HEK293T (cell line): ENCODE data around the gene MAN1C1.

ENCODE experiments used
- CTCF ChIA-PET: fragments of 350-600 bp; formaldehyde crosslinking; extraction: SDS; loops from one replicate; lab custom pipeline; 2021; ENCODE audit warnings: antibody characterized with exemption, inconsistent platforms; lab: Yijun Ruan, JAX
- POLR2A ChIA-PET: fragments of 350-600 bp; formaldehyde crosslinking; extraction: SDS; loops from one replicate; lab custom pipeline; 2020; ENCODE audit warnings: antibody characterized with exemption, inconsistent platforms; lab: Yijun Ruan, JAX
- DNase-seq: peaks from one replicate; pipeline ENCODE4 v3.0.0; 2012; ENCODE audit warnings: mixed read lengths; ENCODE audit errors: extremely low spot score
- ARNT ChIP-seq: fragments of 450-650 bp; IDR thresholded peaks from 2 replicates; pipeline ENCODE4 v1.6.1; 2017; ENCODE audit warnings: mild to moderate bottlenecking
- BHLHE40 ChIP-seq: fragments of 450-650 bp; IDR thresholded peaks from 2 replicates; pipeline ENCODE4 v1.6.1; 2016; ENCODE audit warnings: mild to moderate bottlenecking, moderate library complexity, borderline replicate concordance
- CTBP1 ChIP-seq: fragments of 450-650 bp; IDR thresholded peaks from 2 replicates; pipeline ENCODE4 v1.6.1; 2016; ENCODE audit warnings: borderline replicate concordance
- ELF4 ChIP-seq: fragments of 450-650 bp; IDR thresholded peaks from 2 replicates; pipeline ENCODE4 v1.6.1; 2017; ENCODE audit warnings: antibody characterized with exemption
- FOXA1 ChIP-seq: fragments of 450-650 bp; IDR thresholded peaks from 2 replicates; pipeline ENCODE4 v1.6.1; 2016; ENCODE audit warnings: mild to moderate bottlenecking
- FOXK2 ChIP-seq: fragments of 450-650 bp; IDR thresholded peaks from 2 replicates; pipeline ENCODE4 v1.6.1; 2016; ENCODE audit warnings: mild to moderate bottlenecking
- FOXM1 ChIP-seq: fragments of 450-650 bp; IDR thresholded peaks from 2 replicates; pipeline ENCODE4 v1.6.1; 2017; ENCODE audit warnings: mild to moderate bottlenecking, borderline replicate concordance
- HDGF ChIP-seq: fragments of 450-650 bp; IDR thresholded peaks from 2 replicates; pipeline ENCODE4 v1.6.1; 2017; ENCODE audit warnings: antibody characterized with exemption, borderline replicate concordance
- L3MBTL2 ChIP-seq: fragments of 450-650 bp; conservative IDR thresholded peaks from 2 replicates; pipeline ENCODE4 v1.6.1; 2016; ENCODE audit warnings: mild to moderate bottlenecking
- LEF1 ChIP-seq: fragments of 450-650 bp; IDR thresholded peaks from 2 replicates; pipeline ENCODE4 v1.6.1; 2017; ENCODE audit warnings: mild to moderate bottlenecking, borderline replicate concordance
- NFRKB ChIP-seq: fragments of 450-650 bp; IDR thresholded peaks from 2 replicates; pipeline ENCODE4 v1.6.1; 2016; ENCODE audit warnings: mild to moderate bottlenecking, moderate library complexity
- SP1 ChIP-seq: fragments of 450-650 bp; IDR thresholded peaks from 2 replicates; pipeline ENCODE4 v1.6.1; 2017
- SUZ12 ChIP-seq: fragments of 450-650 bp; IDR thresholded peaks from 2 replicates; pipeline ENCODE4 v1.6.1; 2016; ENCODE audit warnings: mild to moderate bottlenecking
- TARDBP ChIP-seq: fragments of 450-650 bp; IDR thresholded peaks from 2 replicates; pipeline ENCODE4 v1.6.1; 2016
- ZNF384 ChIP-seq: fragments of 450-650 bp; IDR thresholded peaks from 2 replicates; pipeline ENCODE4 v1.6.1; 2016
- TF ChIP-seq, protein P1 (sequence below): fragments of 450-650 bp; IDR thresholded peaks from 2 replicates; pipeline ENCODE4 v1.6.1; 2016

MAN1C1 gene

DNA sequence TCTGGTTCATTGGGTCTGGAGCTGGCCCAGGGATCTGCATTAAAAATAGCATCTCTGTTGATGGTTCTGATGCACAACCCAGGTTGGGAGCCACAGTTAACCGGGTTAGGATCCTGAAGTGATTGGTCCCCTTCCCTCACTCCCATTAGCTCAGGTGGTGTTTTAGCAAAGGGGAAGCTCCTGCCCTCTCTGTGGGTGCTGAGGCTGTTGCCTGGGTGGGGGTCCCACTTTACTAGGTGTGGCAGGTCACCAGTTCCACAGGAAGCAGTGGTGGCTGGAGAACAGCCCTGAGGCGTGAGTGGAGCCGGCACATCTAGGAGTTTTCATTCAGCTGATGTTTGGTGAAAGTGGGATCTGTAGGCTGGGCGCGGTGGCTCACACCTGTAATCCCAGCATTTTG lies 86.5 kb downstream of the MAN1C1 start:
- DNase-seq = no peak
- ChIA-PET POLR2A (no interaction called here), CTCF (interaction anchor here (0.6 kb wide), 1 partner anchor 105 kb away, joined by 3 read pairs; no protein-coding TSS in a partner anchor)
- no peak for TF ChIP-seq ZNF384
- TF ChIP-seq FOXA1 = no peak
- TF ChIP-seq L3MBTL2 = no peak
- no peak for TF ChIP-seq TARDBP
- TF ChIP-seq SUZ12 = no peak

DNA sequence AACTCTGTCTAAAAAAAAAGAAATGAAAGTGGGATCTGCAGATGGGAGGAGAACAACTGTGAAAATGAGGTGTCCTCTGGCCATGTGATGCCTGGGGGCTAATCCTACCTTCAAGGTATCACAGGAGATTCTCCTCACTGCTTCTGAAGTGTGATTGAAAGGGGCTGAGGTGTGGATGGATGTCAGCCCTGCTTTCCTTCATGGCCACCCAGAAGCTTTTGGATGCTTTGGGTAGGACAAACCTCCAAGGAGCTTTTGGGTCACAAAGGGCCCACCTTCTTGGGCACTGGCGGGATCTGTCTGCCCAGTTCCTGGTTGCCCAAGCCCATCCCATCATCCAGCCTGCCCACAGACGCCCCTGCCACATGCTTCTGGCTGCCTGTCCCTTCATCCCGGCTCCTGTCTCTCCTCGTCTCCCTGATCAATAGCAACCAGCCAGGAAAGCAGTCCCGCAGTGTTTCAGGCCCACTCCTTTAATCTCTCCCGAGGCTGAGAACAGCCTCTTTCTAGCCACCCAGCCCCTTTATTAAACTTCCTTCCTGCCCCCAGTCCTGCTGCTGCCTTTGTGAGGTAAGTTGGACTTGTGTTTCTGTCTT lies 87.2 kb downstream of the MAN1C1 start:
- ChIA-PET POLR2A (no interaction called here), CTCF (interaction anchor here (1.2 kb wide), 1 partner anchor 11 kb away, joined by 3 read pairs; no protein-coding TSS in a partner anchor)
- TF ChIP-seq BHLHE40 (no peak), SP1 (no peak), ARNT (no peak), LEF1 (no peak)
- TF ChIP-seq, protein P1, sequence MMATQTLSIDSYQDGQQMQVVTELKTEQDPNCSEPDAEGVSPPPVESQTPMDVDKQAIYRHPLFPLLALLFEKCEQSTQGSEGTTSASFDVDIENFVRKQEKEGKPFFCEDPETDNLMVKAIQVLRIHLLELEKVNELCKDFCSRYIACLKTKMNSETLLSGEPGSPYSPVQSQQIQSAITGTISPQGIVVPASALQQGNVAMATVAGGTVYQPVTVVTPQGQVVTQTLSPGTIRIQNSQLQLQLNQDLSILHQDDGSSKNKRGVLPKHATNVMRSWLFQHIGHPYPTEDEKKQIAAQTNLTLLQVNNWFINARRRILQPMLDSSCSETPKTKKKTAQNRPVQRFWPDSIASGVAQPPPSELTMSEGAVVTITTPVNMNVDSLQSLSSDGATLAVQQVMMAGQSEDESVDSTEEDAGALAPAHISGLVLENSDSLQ = no peak
- no peak for DNase-seq

DNA sequence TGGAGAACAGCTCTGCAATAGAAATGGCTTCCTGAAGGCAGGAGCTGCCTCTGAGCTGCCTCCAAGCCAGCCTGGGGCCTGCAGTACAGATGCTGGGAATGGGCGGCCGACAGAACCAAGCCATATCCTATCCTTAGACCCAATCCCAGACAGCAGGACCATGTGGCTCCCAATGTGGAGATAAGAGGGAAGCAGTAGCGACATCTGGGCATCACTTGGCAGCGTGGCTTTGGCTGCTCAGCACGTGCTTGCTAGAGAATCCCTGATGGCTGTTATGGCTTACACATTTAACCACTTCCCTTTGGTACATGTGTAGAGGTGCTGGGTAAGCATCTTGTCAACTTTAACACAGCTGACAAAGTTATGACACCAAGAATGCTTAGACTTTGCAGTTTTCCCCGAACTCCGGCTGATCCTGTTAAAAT lies 87.7 kb downstream of the MAN1C1 start:
- CTCF ChIA-PET = interaction anchor here (1.2 kb wide), 1 partner anchor 11 kb away, joined by 3 read pairs; no protein-coding TSS in a partner anchor
- DNase-seq = no peak
- TF ChIP-seq SP1 (no peak), NFRKB (no peak), TARDBP (no peak), FOXA1 (no peak), ZNF384 (no peak), L3MBTL2 (no peak), SUZ12 (no peak), CTBP1 (no peak)
- POLR2A ChIA-PET = interaction anchor here (0.6 kb wide), 1 partner anchor 92 kb away, joined by 3 read pairs; no protein-coding TSS in a partner anchor

DNA sequence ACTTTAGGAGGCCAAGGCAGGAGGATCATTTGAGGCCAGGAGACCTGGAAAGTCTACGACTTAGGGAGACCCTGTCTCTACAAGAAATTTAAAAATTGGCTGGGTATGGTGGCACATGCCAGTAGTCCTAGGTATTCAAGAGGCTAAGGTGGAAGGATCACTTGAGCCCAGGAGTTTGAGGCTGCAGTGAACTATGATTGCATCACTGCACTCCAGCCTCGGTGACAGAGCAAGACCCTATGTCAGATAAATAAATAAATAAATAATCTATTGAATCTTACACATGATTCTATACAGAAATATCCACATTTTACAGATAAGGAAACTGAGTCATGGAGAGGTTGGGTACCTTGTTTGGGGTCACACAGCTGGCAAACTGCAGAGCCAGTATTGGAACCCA lies 89.1 kb downstream of the MAN1C1 start:
- DNase-seq = no peak
- TF ChIP-seq ZNF384 = no peak
- no peak for TF ChIP-seq FOXK2
- no peak for TF ChIP-seq L3MBTL2
- TF ChIP-seq HDGF = no peak
- no peak for TF ChIP-seq CTBP1
- TF ChIP-seq, protein P1 = no peak
- POLR2A ChIA-PET = interaction anchor here (1.7 kb wide), 1 partner anchor 8 kb away, joined by 3 read pairs; no protein-coding TSS in a partner anchor
- CTCF ChIA-PET = no interaction called here

DNA sequence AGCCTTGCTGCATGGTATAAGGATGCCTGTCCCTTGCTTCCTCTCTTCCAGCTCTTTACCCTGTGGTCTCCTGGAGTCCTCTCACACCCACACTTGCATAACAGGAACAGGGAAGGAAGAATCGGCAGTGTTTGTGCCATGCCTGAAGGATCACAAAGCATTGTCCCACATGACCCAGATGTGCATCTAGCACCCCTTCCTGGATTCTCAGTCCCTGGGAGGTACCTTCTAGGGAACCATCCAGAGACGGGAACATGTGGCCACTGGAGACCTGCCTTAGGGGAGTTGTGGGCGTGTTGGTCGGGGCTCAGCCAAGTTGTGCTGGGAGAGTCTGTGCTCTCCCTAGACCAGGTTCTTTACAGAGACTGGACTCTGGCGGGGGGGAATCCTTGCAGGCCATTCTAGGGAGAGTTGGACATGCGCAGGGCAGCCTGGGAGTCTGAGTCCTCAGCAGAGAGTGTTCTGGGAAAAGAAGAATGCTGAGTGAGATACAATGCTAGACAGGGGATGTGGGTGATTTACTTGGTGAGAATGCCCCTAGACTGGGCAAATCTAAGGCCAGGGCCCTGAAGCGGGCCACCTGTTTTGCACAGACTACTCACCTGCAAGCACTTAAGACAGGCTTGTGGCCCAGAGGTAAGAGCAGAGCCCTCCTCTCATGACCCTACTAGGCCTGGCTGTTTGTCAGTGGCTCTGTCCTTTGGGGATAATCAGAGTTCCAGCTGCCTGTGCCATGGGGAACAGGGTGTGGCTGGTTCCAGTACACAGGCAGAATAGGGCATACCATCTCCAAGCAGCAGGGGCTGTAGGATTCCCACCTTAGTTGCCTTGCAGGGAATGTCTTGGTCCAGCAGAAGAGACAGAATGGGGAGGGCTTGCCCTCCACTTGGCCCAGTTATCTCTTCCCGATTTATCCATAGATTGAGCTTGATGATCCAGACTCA lies 89.8 kb downstream of the MAN1C1 start:
- DNase-seq = no peak
- ChIA-PET CTCF (no interaction called here), POLR2A (interaction anchor here (1.7 kb wide), 1 partner anchor 9 kb away, joined by 3 read pairs; no protein-coding TSS in a partner anchor)
- TF ChIP-seq LEF1 (no peak), BHLHE40 (no peak), SP1 (no peak), TARDBP (no peak), CTBP1 (no peak), FOXM1 (no peak), ELF4 (no peak), SUZ12 (no peak), FOXA1 (no peak), L3MBTL2 (no peak), FOXK2 (no peak), NFRKB (no peak), HDGF (no peak), ARNT (no peak), ZNF384 (no peak)
- TF ChIP-seq, protein P1 = no peak
